Epithelial cell of esophagus (primary cell): ENCODE measurements around the gene ABHD11.

ENCODE experiments used
- DNase-seq: peaks from one replicate; pipeline ENCODE4 v3.0.0; 2010; ENCODE audit warnings: low read depth
- H3K4me3 ChIP-seq: 2 replicates; pipeline ENCODE4 v1.5.1; 2011; ENCODE audit warnings: mild to moderate bottlenecking, low read length, control low read depth
- TF ChIP-seq, protein P1 (sequence below): IDR thresholded peaks from 2 replicates; pipeline ENCODE4 v1.5.1; 2011; ENCODE audit warnings: low read depth, mild to moderate bottlenecking, low read length, control low read depth, inconsistent platforms; ENCODE audit not compliant: insufficient read depth; ENCODE audit errors: missing control alignments

ABHD11 gene

DNA sequence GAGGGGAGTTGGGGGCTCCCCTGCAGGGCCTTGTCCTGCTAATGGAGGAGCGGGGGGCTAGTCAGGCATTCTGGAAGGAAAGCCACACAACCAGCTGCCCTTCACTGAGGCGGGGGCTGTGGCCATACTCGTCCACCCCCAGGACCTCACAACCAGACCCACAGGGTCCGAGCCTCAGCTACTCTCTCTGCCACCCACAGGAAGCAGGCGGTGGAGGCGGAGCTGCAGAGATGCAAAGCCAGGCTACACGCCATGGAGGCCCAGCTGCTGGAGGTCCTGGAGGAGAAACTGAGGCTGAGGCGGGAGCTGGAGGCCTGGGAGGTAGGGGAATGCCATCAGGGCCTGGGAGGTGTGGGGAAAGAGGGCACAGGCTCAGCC is 3.1 kb downstream of the ABHD11 start:
- DNase-seq, result no peak
- H3K4me3 ChIP-seq, result no peak overlapping the region

DNA sequence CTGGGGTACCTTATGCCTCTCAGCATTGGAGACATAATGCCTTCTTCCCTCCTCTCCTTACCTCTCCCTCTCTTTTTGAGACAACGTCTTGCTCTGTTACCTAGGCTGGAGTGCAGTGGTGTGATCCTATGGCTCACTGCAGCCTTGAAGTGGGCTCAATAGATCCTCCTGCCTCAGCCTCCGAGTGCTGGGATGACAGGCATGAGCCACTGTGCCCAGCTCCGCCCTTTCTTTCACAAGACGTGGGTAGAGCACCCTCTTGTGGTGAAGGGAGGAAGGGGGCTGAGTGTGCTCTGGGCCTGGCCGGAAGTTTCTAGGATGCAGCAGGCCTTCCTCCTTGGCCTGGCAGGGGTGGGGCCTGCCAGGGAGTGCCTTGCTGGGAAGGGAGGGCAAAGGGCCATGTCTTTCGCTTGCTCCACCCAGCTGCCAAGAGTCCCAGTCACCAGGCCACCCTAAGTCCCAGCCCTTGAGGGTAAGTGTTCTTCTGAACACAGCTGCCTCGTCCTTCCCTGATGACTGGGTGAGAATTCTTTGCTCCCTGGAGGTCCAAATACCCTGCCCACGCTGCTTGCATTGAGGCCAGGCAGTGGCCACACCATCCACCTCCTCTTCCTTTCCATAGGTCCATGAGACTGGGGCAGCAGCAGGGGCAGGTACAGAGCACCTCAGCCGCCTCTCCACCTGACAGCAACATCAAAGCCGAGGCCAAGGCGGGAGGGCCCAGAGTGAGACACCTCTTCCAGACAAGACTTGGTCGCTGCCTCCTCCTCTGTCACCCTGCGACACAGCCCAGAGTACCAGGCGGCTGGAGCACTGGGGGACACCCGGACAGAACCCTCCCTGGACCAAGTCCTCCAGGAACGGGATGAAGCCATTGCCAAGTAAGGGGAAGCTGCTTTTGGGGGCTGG is 3.7 kb downstream of the ABHD11 start:
- no peak overlapping the region for H3K4me3 ChIP-seq
- peak; percentile 85 for DNase-seq
- TF ChIP-seq, protein P1, sequence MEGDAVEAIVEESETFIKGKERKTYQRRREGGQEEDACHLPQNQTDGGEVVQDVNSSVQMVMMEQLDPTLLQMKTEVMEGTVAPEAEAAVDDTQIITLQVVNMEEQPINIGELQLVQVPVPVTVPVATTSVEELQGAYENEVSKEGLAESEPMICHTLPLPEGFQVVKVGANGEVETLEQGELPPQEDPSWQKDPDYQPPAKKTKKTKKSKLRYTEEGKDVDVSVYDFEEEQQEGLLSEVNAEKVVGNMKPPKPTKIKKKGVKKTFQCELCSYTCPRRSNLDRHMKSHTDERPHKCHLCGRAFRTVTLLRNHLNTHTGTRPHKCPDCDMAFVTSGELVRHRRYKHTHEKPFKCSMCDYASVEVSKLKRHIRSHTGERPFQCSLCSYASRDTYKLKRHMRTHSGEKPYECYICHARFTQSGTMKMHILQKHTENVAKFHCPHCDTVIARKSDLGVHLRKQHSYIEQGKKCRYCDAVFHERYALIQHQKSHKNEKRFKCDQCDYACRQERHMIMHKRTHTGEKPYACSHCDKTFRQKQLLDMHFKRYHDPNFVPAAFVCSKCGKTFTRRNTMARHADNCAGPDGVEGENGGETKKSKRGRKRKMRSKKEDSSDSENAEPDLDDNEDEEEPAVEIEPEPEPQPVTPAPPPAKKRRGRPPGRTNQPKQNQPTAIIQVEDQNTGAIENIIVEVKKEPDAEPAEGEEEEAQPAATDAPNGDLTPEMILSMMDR, result peak; percentile 90

More for the DNA sequence above, 3.1 kb downstream of the ABHD11 start:
- TF ChIP-seq, protein P1, result no peak

DNA sequence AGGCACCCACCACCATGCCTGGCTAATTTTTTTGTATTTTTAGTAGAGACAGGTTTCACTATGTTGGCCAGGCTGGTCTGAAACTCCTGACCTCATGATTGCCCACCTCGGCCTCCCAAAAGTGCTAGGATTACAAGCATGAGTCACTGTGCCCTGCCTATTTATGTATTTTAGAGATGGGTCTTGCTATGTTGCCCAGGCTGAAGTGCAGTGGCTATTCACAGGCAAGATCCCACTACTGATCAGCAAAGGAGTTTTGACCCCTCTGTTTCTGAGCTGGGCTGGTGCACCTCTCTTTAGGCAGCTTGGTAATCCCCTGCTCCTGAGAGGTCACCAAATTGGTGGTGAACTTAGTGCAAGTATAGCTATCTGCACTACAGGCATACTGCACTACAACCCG is 6.2 kb downstream of the ABHD11 start:
- no peak for DNase-seq
- TF ChIP-seq, protein P1, result no peak
- H3K4me3 ChIP-seq, result no peak overlapping the region

DNA sequence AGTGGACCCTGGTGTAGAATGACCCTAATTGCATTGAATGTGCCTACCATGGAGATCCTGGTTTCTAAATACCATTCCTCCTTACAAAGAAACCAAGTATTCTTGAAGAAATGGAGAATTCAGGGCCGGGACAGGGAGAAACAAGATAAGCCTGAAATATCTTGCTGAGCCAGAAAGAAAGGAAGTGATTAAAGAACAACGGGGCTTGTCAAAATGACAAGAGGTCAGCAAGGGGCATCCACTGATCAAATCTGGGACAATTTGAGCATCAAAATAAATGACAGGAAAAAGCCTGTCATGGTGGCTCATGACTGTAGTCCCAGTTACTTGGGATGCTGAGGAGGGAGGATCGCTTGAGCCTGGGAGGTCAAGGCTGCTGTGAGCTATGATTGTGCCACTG is 8.1 kb downstream of the ABHD11 start:
- TF ChIP-seq, protein P1, result no peak
- no peak overlapping the region for H3K4me3 ChIP-seq
- no peak for DNase-seq

DNA sequence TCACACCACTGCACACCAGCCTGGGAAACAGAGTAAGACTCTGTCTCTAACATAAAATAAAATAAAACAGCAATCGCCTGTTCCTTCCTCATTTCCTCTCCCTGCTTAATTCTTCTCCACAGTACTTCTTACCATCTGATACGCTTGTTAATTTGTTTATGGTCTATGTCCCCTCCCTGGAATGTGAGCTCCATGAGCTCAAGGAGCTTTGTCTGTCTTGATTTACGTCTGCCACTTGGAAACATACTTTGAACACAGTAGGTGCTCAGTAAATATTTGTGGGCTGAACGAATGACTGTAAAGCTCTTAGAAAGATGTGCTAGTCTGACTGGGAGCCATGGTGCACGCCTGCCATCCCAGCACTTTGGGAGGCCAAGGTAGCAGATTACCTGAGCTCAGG is 10.1 kb downstream of the ABHD11 start:
- TF ChIP-seq, protein P1, result no peak
- no peak for DNase-seq
- H3K4me3 ChIP-seq, result no peak overlapping the region

DNA sequence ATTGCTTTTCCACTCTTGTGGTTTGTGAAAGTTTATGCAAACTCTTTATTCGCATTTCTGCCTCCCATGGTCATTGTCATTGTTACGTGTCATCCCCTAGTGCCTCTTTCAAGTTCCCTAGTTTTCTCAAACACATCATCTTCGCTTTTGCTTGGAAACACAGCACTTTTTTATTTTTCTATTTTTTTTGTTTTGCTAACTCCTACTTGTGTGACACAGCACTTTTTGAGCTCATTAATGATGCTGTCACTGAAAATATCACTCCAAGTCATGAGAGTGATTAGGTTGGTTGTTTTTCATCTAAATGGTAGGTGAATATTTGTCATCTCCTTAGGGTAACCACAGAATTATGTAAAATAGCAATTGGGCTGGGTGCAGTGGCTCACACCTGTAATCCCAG is 10.7 kb downstream of the ABHD11 start:
- no peak for DNase-seq
- no peak overlapping the region for H3K4me3 ChIP-seq
- TF ChIP-seq, protein P1, result no peak

DNA sequence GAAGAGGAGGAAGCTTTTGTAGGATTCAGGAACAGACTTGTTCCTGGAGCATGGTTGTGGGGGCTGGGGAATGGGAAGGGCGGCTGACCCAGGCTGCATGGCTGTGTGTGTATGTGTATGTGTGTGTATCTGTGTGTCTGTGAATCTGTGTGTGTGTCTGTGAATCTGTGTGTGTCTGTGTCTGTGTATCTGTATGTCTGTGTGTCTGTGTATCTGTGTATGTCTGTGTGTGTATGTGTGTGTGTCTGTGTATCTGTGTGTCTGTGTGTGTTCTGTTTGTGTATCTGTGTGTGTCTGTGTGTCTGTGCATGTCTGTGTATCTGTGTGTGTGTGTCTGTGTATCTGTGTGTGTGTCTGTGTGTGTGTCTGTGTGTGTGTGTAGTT is 12.5 kb downstream of the ABHD11 start:
- TF ChIP-seq, protein P1, result no peak
- H3K4me3 ChIP-seq, result no peak overlapping the region
- DNase-seq, result no peak
